Keratinocyte (primary cell): ENCODE data around the gene CSRP1. TPM values are rescaled to one million over a fixed set of nuclear protein-coding genes. Genes with fewer than 3 reads are reported as not detected.

ENCODE experiments used
- DNase-seq: peaks from one replicate; pipeline ENCODE4 v3.0.0-alpha.2; 2011; ENCODE audit warnings: low read depth, missing footprints, low spot score
- FAIRE-seq: peaks from 2 replicates; lab custom pipeline; 2011; peaks lifted over from hg19 to GRCh38; lab: Jason Lieb, UNC
- H2AFZ ChIP-seq: 2 replicates; pipeline ENCODE4 v1.6.0; 2012; ENCODE audit warnings: low read length, control low read depth, inconsistent platforms; ENCODE audit not compliant: control insufficient read depth
- H3K27ac ChIP-seq: 2 replicates; pipeline ENCODE4 v1.5.1; 2011; ENCODE audit warnings: low read length; ENCODE audit not compliant: control insufficient read depth, insufficient read depth
- H3K27me3 ChIP-seq: 3 replicates; pipeline ENCODE4 v1.6.0; 2011; ENCODE audit warnings: low read length; ENCODE audit not compliant: control insufficient read depth, insufficient read depth; ENCODE audit errors: extremely low read depth
- H3K36me3 ChIP-seq, 2 experiments: 2 replicates in 1 of 2; 3 replicates in 1 of 2; pipeline ENCODE4 v1.5.1; 2011; ENCODE audit warnings: low read length in 2 of 2, mild to moderate bottlenecking in 1 of 2; ENCODE audit not compliant: control insufficient read depth in 2 of 2, insufficient read depth in 2 of 2; ENCODE audit errors: extremely low read depth in 1 of 2
- H3K4me1 ChIP-seq: 3 replicates; pipeline ENCODE4 v1.5.1; 2011; ENCODE audit warnings: low read length; ENCODE audit not compliant: control insufficient read depth, insufficient read depth; ENCODE audit errors: extremely low read depth
- H3K4me2 ChIP-seq: 3 replicates; pipeline ENCODE4 v1.6.0; 2011; ENCODE audit warnings: low read depth, low read length; ENCODE audit not compliant: control insufficient read depth, insufficient read depth; ENCODE audit errors: extremely low read depth
- H3K4me3 ChIP-seq, 3 experiments: fragments of 200-600 bp in 1 of 3; sonication (generic) in 1 of 3; 2 replicates in 2 of 3; 3 replicates in 1 of 3; pipeline ENCODE4 v1.5.1; 2011 to 2016; ENCODE audit warnings: low read length in 3 of 3, mild to moderate bottlenecking in 3 of 3, control low read depth in 2 of 3, inconsistent platforms in 1 of 3, low read depth in 1 of 3, mixed read lengths in 1 of 3, mixed run types in 1 of 3, moderate library complexity in 1 of 3; ENCODE audit not compliant: control insufficient read depth in 2 of 3, insufficient read depth in 2 of 3; ENCODE audit errors: extremely low read depth in 1 of 3
- H3K79me2 ChIP-seq: 2 replicates; pipeline ENCODE4 v1.6.0; 2012; ENCODE audit warnings: low read length; ENCODE audit not compliant: control insufficient read depth, insufficient read depth
- H3K9ac ChIP-seq: 3 replicates; pipeline ENCODE4 v1.6.0; 2011; ENCODE audit warnings: low read length; ENCODE audit not compliant: control insufficient read depth, insufficient read depth; ENCODE audit errors: extremely low read depth
- H3K9me1 ChIP-seq: 3 replicates; pipeline ENCODE4 v1.6.0; 2011; ENCODE audit warnings: low read length; ENCODE audit not compliant: control insufficient read depth, insufficient read depth; ENCODE audit errors: extremely low read depth
- H3K9me3 ChIP-seq: 2 replicates; pipeline ENCODE4 v1.5.1; 2012; ENCODE audit warnings: low read depth, low read length; ENCODE audit not compliant: control insufficient read depth
- H4K20me1 ChIP-seq: 3 replicates; pipeline ENCODE4 v1.6.0; 2011; ENCODE audit warnings: low read length; ENCODE audit not compliant: control insufficient read depth, insufficient read depth; ENCODE audit errors: extremely low read depth
- EZH2 ChIP-seq: IDR thresholded peaks from one replicate; pipeline ENCODE4 v1.6.1; 2012; ENCODE audit warnings: inconsistent platforms, mild to moderate bottlenecking, low read length, moderate library complexity
- dilution Hi-C: fragments of 300-500 bp; cut with MboI; formaldehyde crosslinking; loops from one replicate; pipeline ENCODE4 v1.7.0; 2020; ENCODE audit warnings: low sequenced_read_pairs; ENCODE audit not compliant: extremely low pct_ligation_motif_present
- polyA plus RNA-seq, 5 experiments: library from polyadenylated mRNA; depleted of rRNA in 3 of 5; stranded (reverse) in 3 of 5; stranded (forward) in 1 of 5; unstranded in 1 of 5; fragments of >200 nt; gene quantifications; 1 replicate in 1 of 5; 2 replicates in 3 of 5; 3 replicates in 1 of 5; pipeline versions ENCODE4 v1.2.1 to v1.2.3, GENCODE V29; 2011 to 2012; ENCODE audit warnings: missing spikeins in 2 of 5, low read depth in 1 of 5, low replicate concordance in 1 of 5
- TF ChIP-seq, protein P1 (sequence below), 3 experiments: IDR thresholded peaks in 1 of 3; conservative IDR thresholded peaks in 1 of 3; optimal IDR thresholded peaks in 1 of 3; 2 replicates in 2 of 3; 3 replicates in 1 of 3; pipeline versions ENCODE3 to v1.5.1; 2011; ENCODE audit warnings: low read length in 3 of 3, mild to moderate bottlenecking in 3 of 3, moderate library complexity in 2 of 3, control low read depth in 1 of 3, inconsistent platforms in 1 of 3; ENCODE audit not compliant: insufficient read depth in 2 of 3; ENCODE audit errors: extremely low read depth in 1 of 3

CSRP1 gene
- polyA plus RNA-seq, 1 donor (not counting 4 experiments of a cell fraction or from before 2014, with no cell fraction given): 168 TPM

DNA sequence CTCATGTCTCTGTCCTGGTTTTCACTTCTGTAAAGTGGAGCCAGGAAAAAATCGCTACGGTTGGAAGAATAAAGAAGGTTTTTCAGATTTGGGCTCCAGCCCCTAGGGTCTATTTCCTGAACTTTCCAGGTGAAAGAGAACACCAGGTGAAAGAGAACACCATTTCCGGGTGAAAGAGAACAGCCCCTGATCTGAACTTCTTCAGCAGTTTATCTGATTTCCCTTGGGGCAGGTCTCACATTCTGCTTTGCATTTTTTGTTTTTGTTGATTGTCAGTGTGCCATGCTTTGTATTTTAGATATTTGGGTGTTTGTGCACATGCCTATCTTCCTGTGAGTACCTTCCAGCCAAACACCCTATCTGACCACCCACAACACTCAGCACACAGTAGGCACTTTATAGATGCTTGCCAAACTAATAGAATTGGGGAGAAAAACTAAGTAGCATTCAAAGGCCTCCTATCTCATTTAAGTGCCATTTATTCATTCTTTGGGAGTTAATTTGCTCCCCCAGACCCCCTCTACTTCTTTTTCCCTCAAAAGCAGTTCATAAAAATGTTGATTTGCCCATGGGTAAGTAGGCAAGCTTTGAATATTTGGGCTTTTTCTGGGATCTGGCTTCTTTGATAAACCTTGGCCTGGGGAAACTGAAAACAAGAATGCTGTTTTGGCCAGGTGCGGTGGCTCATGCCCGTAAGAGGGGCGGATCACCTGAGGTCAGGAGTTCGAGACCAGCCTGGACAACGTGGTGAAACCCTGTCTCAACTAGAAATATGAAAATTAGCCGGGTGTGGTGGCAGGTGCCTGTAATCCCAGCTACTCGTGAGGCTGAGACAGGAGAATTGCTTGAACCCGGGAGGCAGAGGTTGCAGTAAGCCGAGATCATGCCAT lies 34.2 kb upstream of the CSRP1 start:
- Histone ChIP-seq H3K36me3 (no peaks in the 10 kb centered on the region), H3K4me1 (peaks cover 19% of the 10 kb centered on the region), H3K4me2 (no peak overlapping the region), H3K27me3 (peaks cover 20% of the 10 kb centered on the region), H3K79me2 (no peaks in the 10 kb centered on the region), H3K9me1 (no peaks in the 10 kb centered on the region), H2AFZ (no peak overlapping the region), H4K20me1 (no peaks in the 10 kb centered on the region), H3K9me3 (no peaks in the 10 kb centered on the region), H3K9ac (no peak overlapping the region), H3K27ac (no peak overlapping the region), H3K4me3 (no peak overlapping the region)
- no peak for DNase-seq
- TF ChIP-seq, protein P1, sequence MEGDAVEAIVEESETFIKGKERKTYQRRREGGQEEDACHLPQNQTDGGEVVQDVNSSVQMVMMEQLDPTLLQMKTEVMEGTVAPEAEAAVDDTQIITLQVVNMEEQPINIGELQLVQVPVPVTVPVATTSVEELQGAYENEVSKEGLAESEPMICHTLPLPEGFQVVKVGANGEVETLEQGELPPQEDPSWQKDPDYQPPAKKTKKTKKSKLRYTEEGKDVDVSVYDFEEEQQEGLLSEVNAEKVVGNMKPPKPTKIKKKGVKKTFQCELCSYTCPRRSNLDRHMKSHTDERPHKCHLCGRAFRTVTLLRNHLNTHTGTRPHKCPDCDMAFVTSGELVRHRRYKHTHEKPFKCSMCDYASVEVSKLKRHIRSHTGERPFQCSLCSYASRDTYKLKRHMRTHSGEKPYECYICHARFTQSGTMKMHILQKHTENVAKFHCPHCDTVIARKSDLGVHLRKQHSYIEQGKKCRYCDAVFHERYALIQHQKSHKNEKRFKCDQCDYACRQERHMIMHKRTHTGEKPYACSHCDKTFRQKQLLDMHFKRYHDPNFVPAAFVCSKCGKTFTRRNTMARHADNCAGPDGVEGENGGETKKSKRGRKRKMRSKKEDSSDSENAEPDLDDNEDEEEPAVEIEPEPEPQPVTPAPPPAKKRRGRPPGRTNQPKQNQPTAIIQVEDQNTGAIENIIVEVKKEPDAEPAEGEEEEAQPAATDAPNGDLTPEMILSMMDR (optimal IDR thresholded peaks at IDR 0.05 in 1 of 3, IDR thresholded peaks at IDR 0.05 in 1 of 3, conservative IDR thresholded peaks at IDR 0.05 in 1 of 3; ENCODE audit: extremely low read depth in 1 of 3, insufficient read depth in 2 of 3, low read length in 3 of 3): no peak
- TF ChIP-seq EZH2: no peak
- dilution Hi-C loops: no loop called here
- FAIRE-seq: no peak

- Histone ChIP-seq H2AFZ (peak overlapping the region; percentile 58), H3K79me2 (no peaks in the 10 kb centered on the region), H3K27me3 (peaks cover 20% of the 10 kb centered on the region), H3K9me1 (no peaks in the 10 kb centered on the region), H3K36me3 (no peaks in the 10 kb centered on the region), H3K4me2 (peak overlapping the region; percentile 90), H4K20me1 (no peaks in the 10 kb centered on the region), H3K4me1 (peaks cover 24% of the 10 kb centered on the region), H3K9ac (peak overlapping the region; percentile 45), H3K4me3 (peak overlapping the region; percentile 45 to 64 (median 55)), H3K27ac (no peak overlapping the region), H3K9me3 (no peaks in the 10 kb centered on the region)
- FAIRE-seq (no peak), DNase-seq (no peak)
- peak; percentile 60 for TF ChIP-seq EZH2
- TF ChIP-seq, protein P1 (optimal IDR thresholded peaks at IDR 0.05 in 1 of 3, IDR thresholded peaks at IDR 0.05 in 1 of 3, conservative IDR thresholded peaks at IDR 0.05 in 1 of 3; ENCODE audit: extremely low read depth in 1 of 3, insufficient read depth in 2 of 3, low read length in 3 of 3): no peak
- dilution Hi-C loops: no loop called here
These were observed 32.9 kb upstream of the CSRP1 start for GRCh38 chr1:201539561-201540431.
